Panc1 (cell line): ENCODE measurements around the gene SPDYE9. TPM values are rescaled to one million over a fixed set of nuclear protein-coding genes. Genes with fewer than 3 reads are reported as not detected.
"Not testable (repeated sequence)": the region's sequence is repeated elsewhere in the genome, so short reads cannot be mapped to it uniquely, and the experiment has no call there.

Source experiments
- ATAC-seq: fragments of 200-7000 bp; cut with Tn5 transposase; 2 replicates; pipeline ENCODE4 v1.9.1; 2020; ENCODE audit warnings: mild to moderate bottlenecking, moderate library complexity
- BruUV-seq: library from RNA; stranded (reverse); fragments of 400-500 nt; replicated peaks from 2 replicates; lab custom pipeline; 2021; lab: Mats Ljungman, UMichigan
- CTCF ChIA-PET: fragments of 300-600 bp; sonication (Branson Sonifier 250); formaldehyde crosslinking; loops from one replicate; lab custom pipeline; 2022; ENCODE audit warnings: antibody characterized with exemption; lab: Charles Lee
- POLR2A ChIA-PET: fragments of 300-600 bp; sonication (Branson Sonifier 250); formaldehyde crosslinking; loops from one replicate; lab custom pipeline; 2022; ENCODE audit warnings: antibody characterized with exemption; lab: Charles Lee
- DNase-seq: peaks from one replicate; pipeline ENCODE4 v3.0.0-alpha.2; 2010; ENCODE audit warnings: low read depth, low spot score
- H3K27ac ChIP-seq: 2 replicates; pipeline ENCODE4 v1.5.1; 2011; ENCODE audit warnings: mild to moderate bottlenecking, low read length, inconsistent platforms
- H3K27me3 ChIP-seq: fragments of 200-500 bp; sonication (Bioruptor generic); 2 replicates; pipeline ENCODE4 v1.6.0; 2014; ENCODE audit warnings: low read length, inconsistent platforms; ENCODE audit not compliant: control insufficient read depth, insufficient read depth
- H3K36me3 ChIP-seq: fragments of 200-500 bp; sonication (Bioruptor generic); 2 replicates; pipeline ENCODE4 v1.5.1; 2014; ENCODE audit warnings: inconsistent platforms, mild to moderate bottlenecking, low read length, moderate library complexity; ENCODE audit not compliant: control insufficient read depth, insufficient read depth
- H3K4me1 ChIP-seq: 2 replicates; pipeline ENCODE4 v1.5.1; 2011; ENCODE audit warnings: inconsistent platforms, mild to moderate bottlenecking, low read length, moderate library complexity; ENCODE audit not compliant: control insufficient read depth, insufficient read depth
- H3K4me3 ChIP-seq, 2 experiments: 2 replicates each; pipeline ENCODE4 v1.5.1; 2011 to 2012; ENCODE audit warnings: low read depth in 2 of 2, low read length in 2 of 2, mild to moderate bottlenecking in 2 of 2, inconsistent platforms in 1 of 2, moderate library complexity in 1 of 2
- H3K9me3 ChIP-seq: fragments of 200-500 bp; sonication (Bioruptor generic); 2 replicates; pipeline ENCODE4 v1.5.1; 2014; ENCODE audit warnings: low read depth, mild to moderate bottlenecking, inconsistent platforms, low read length, moderate library complexity; ENCODE audit not compliant: control insufficient read depth, insufficient read depth
- in situ Hi-C: cut with HindIII; loops from 2 replicates; pipeline ENCODE4 v1.10.0; 2016; ENCODE audit warnings: low sequenced_read_pairs, low pct_unique_long_range_greater_than_20kb
- intact Hi-C: fragments of 100-400 bp; cut with micrococcal nuclease; formaldehyde crosslinking; loops from one replicate; pipeline ENCODE4 v1.10.0; 2022; ENCODE audit not compliant: unreplicated experiment
- total RNA-seq: library from RNA; stranded (reverse); gene quantifications from one replicate; pipeline ENCODE4 v1.2.1, GENCODE V29; 2021; ENCODE audit not compliant: unreplicated experiment

SPDYE9 gene
- total RNA-seq, 1 experiment from 2014 or later, result not detected

GRCh38 chr7:73057811-73058210, 28.0 kb downstream of the SPDYE9 start, which contains the start of gene SPDYE11:
SPDYE11 (minus strand) TSS chr7:73057911; CDS start chr7:73056111, 1,800 bp downstream.
- in situ Hi-C loops, H3K4me3 ChIP-seq, H3K36me3 ChIP-seq, H3K9me3 ChIP-seq, POLR2A ChIA-PET, H3K4me1 ChIP-seq, BruUV-seq, H3K27ac ChIP-seq, ATAC-seq, DNase-seq, H3K27me3 ChIP-seq, intact Hi-C loops, CTCF ChIA-PET: not testable (repeated sequence)

GRCh38 chr7:73029666-73030065, 56.2 kb downstream of the SPDYE9 start, which contains the start of gene SPDYE8:
SPDYE8 (minus strand) TSS chr7:73029766; CDS start chr7:73027966, 1,800 bp downstream.
- CTCF ChIA-PET, intact Hi-C loops, DNase-seq, H3K9me3 ChIP-seq, H3K4me3 ChIP-seq, ATAC-seq, H3K4me1 ChIP-seq, POLR2A ChIA-PET, in situ Hi-C loops, BruUV-seq, H3K27me3 ChIP-seq, H3K27ac ChIP-seq, H3K36me3 ChIP-seq: not testable (repeated sequence)

Other genes starting within 250 kb of the SPDYE9 start
- gene POM121, start 160.9 kb downstream of the SPDYE9 start, total RNA-seq, result 62.4 TPM
- gene TRIM74, start 116.6 kb downstream of the SPDYE9 start, total RNA-seq, result 0.46 TPM
- not detected for gene SPDYE8, start 56.3 kb downstream of the SPDYE9 start, total RNA-seq
- not detected for gene SPDYE11, start 28.1 kb downstream of the SPDYE9 start, total RNA-seq
- 66.8 TPM for gene NSUN5, start 222.8 kb upstream of the SPDYE9 start, total RNA-seq
- not detected for gene TRIM50, start 242.0 kb upstream of the SPDYE9 start, total RNA-seq
- not detected for gene FKBP6, start 242.1 kb upstream of the SPDYE9 start, total RNA-seq